Neural cell (in vitro differentiated cells): ENCODE measurements around the gene MYLK. TPM values are rescaled to one million over a fixed set of nuclear protein-coding genes. Genes with fewer than 3 reads are reported as not detected.

Experiments used
- H2AFZ ChIP-seq: fragments of 200-600, 300-800 bp; sonication (generic), shearing (Covaris generic); 2 replicates; pipeline ENCODE4 v1.6.0; 2014; ENCODE audit warnings: low read depth, mild to moderate bottlenecking, antibody characterized with exemption, low read length, moderate library complexity
- H3F3A ChIP-seq: fragments of 200-600 bp; shearing (Covaris generic); 2 replicates; pipeline ENCODE4 v1.6.1; 2016; ENCODE audit warnings: mild to moderate bottlenecking, moderate library complexity, mixed read lengths, antibody characterized with exemption, low read length; ENCODE audit not compliant: insufficient read depth, poor library complexity, severe bottlenecking
- H3K27ac ChIP-seq: fragments of 200-600, 300-800 bp; sonication (generic), shearing (Covaris generic); 2 replicates; pipeline ENCODE4 v1.5.1; 2014; ENCODE audit warnings: mild to moderate bottlenecking, low read length, moderate library complexity
- H3K27me3 ChIP-seq: fragments of 300-800, 200-600 bp; sonication (generic), shearing (Covaris generic); 2 replicates; pipeline ENCODE4 v1.6.0; 2014; ENCODE audit warnings: mild to moderate bottlenecking, low read depth, low read length, moderate library complexity; ENCODE audit not compliant: insufficient read depth
- H3K36me3 ChIP-seq: fragments of 300-800, 200-600 bp; sonication (generic), shearing (Covaris generic); 2 replicates; pipeline ENCODE4 v1.5.1; 2014; ENCODE audit warnings: mild to moderate bottlenecking, antibody characterized with exemption, low read length, moderate library complexity; ENCODE audit not compliant: insufficient read depth
- H3K4me2 ChIP-seq: fragments of 300-800, 200-600 bp; sonication (generic), shearing (Covaris generic); 2 replicates; pipeline ENCODE4 v1.6.0; 2014; ENCODE audit warnings: mild to moderate bottlenecking, low read length
- H3K4me3 ChIP-seq: fragments of 300-800, 200-600 bp; sonication (generic), shearing (Covaris generic); 2 replicates; pipeline ENCODE4 v1.5.1; 2014; ENCODE audit warnings: mild to moderate bottlenecking, low read length, moderate library complexity
- H3K79me2 ChIP-seq: fragments of 200-600 bp; shearing (Covaris generic); replicated peaks from 2 replicates; pipeline ENCODE4 v1.6.0; 2014; ENCODE audit warnings: mild to moderate bottlenecking, low read length, moderate library complexity; ENCODE audit not compliant: insufficient read depth
- H3K9ac ChIP-seq: fragments of 300-800, 200-600 bp; sonication (generic), shearing (Covaris generic); 2 replicates; pipeline ENCODE4 v1.6.1; 2016; ENCODE audit warnings: mild to moderate bottlenecking, low read length, mixed read lengths
- H3K9me2 ChIP-seq: fragments of 200-600 bp; shearing (Covaris generic); 2 replicates; pipeline ENCODE4 v1.6.1; 2016; ENCODE audit warnings: mild to moderate bottlenecking, low read length, mixed read lengths; ENCODE audit not compliant: insufficient read depth
- H3K9me3 ChIP-seq: fragments of 200-600, 300-800 bp; sonication (generic), shearing (Covaris generic); 2 replicates; pipeline ENCODE4 v1.6.1; 2016; ENCODE audit warnings: mild to moderate bottlenecking, mixed run types, low read length, moderate library complexity, mixed read lengths
- H4K20me1 ChIP-seq: fragments of 200-600 bp; shearing (Covaris generic); 2 replicates; pipeline ENCODE4 v1.6.1; 2016; ENCODE audit warnings: mild to moderate bottlenecking, mixed run types; ENCODE audit not compliant: insufficient read depth
- CTCF ChIP-seq: fragments of 450-650 bp; IDR thresholded peaks from 2 replicates; pipeline ENCODE4 v1.5.1; 2014; ENCODE audit warnings: antibody characterized with exemption, mild to moderate bottlenecking, moderate library complexity; ENCODE audit not compliant: poor library complexity, severe bottlenecking
- EP300 ChIP-seq: fragments of 450-650 bp; conservative IDR thresholded peaks from 2 replicates; pipeline ENCODE4 v1.6.1; 2014; ENCODE audit warnings: antibody characterized with exemption, mild to moderate bottlenecking, moderate library complexity; ENCODE audit not compliant: poor library complexity, severe bottlenecking
- EZH2 ChIP-seq: fragments of 200-600, 300-800 bp; shearing (Covaris generic), sonication (generic); IDR thresholded peaks from 2 replicates; pipeline ENCODE4 v1.6.1; 2014; ENCODE audit warnings: antibody characterized with exemption, low read length, borderline replicate concordance, mild to moderate bottlenecking; ENCODE audit not compliant: insufficient read depth, poor library complexity, severe bottlenecking
- MXI1 ChIP-seq: fragments of 450-650 bp; conservative IDR thresholded peaks from 2 replicates; pipeline ENCODE4 v1.6.1; 2014; ENCODE audit warnings: antibody characterized with exemption, mild to moderate bottlenecking; ENCODE audit not compliant: poor library complexity, severe bottlenecking
- POLR2AphosphoS5 ChIP-seq: IDR thresholded peaks from 2 replicates; pipeline ENCODE4 v1.6.1; 2012
- RAD21 ChIP-seq: fragments of 450-650 bp; conservative IDR thresholded peaks from 2 replicates; pipeline ENCODE4 v1.6.1; 2014; ENCODE audit warnings: antibody characterized with exemption, mild to moderate bottlenecking, moderate library complexity
- REST ChIP-seq: IDR thresholded peaks from 2 replicates; pipeline ENCODE4 v1.6.1; 2012; ENCODE audit warnings: borderline replicate concordance
- SMC3 ChIP-seq: fragments of 450-650 bp; conservative IDR thresholded peaks from 2 replicates; pipeline ENCODE4 v1.6.1; 2014; ENCODE audit warnings: antibody characterized with exemption, mild to moderate bottlenecking, moderate library complexity; ENCODE audit not compliant: poor library complexity
- TAF1 ChIP-seq: IDR thresholded peaks from 2 replicates; pipeline ENCODE4 v1.6.1; 2012; ENCODE audit warnings: low read depth
- polyA plus RNA-seq: library from polyadenylated mRNA; depleted of rRNA; stranded (reverse); fragments of >200 nt; gene quantifications from 2 replicates; pipeline ENCODE4 v1.2.3, GENCODE V29; 2014

Gene MYLK
- polyA plus RNA-seq, 1 donor from 2014 or later, result 0.43 TPM

- Histone ChIP-seq H3K4me2 (no peak overlapping the region), H3K79me2 (no peaks in the 10 kb centered on the region), H3K27me3 (no peaks in the 10 kb centered on the region), H3K27ac (no peak overlapping the region), H3K4me3 (peak overlapping the region; percentile 5), H4K20me1 (no peaks in the 10 kb centered on the region), H3K36me3 (no peaks in the 10 kb centered on the region), H3K9me2 (no peaks in the 10 kb centered on the region), H3K9ac (no peak overlapping the region), H2AFZ (no peak overlapping the region), H3K9me3 (peaks cover 2% of the 10 kb centered on the region), H3F3A (no peaks in the 10 kb centered on the region)
- TF ChIP-seq POLR2AphosphoS5 (no peak), RAD21 (no peak), MXI1 (no peak), EP300 (no peak), EZH2 (no peak), SMC3 (no peak), REST (no peak), TAF1 (no peak), CTCF (no peak)
Measured at GRCh38 chr3:123843668-123844067, 40.5 kb downstream of the MYLK start.

- H3K79me2 ChIP-seq, result no peaks in the 10 kb centered on the region
Measured at GRCh38 chr3:123842711-123843110, 41.4 kb downstream of the MYLK start.

More at GRCh38 chr3:123842711-123843110, 41.4 kb downstream of the MYLK start:
- H3K9me3 ChIP-seq, result peaks cover 2% of the 10 kb centered on the region
- no peaks in the 10 kb centered on the region for H3K9me2 ChIP-seq
- no peak overlapping the region for H3K4me2 ChIP-seq
- no peaks in the 10 kb centered on the region for H3K36me3 ChIP-seq
- H3K27me3 ChIP-seq, result no peaks in the 10 kb centered on the region
- no peak overlapping the region for H3K4me3 ChIP-seq
- H3K9ac ChIP-seq, result no peak overlapping the region
- TF ChIP-seq REST, result no peak
- TF ChIP-seq EZH2, result no peak
- no peak for TF ChIP-seq MXI1
- TF ChIP-seq POLR2AphosphoS5, result no peak
- no peak for TF ChIP-seq SMC3
- TF ChIP-seq EP300, result no peak
- no peak for TF ChIP-seq CTCF
- no peak overlapping the region for H2AFZ ChIP-seq
- H4K20me1 ChIP-seq, result no peaks in the 10 kb centered on the region
- H3K27ac ChIP-seq, result no peak overlapping the region
- H3F3A ChIP-seq, result no peaks in the 10 kb centered on the region
